IgD-negative memory B cell (primary cell): ENCODE data around the gene NELFA. TPM values are rescaled to one million over a fixed set of nuclear protein-coding genes. Genes with fewer than 3 reads are reported as not detected.

Experiments
- H3K27ac Mint-ChIP-seq, 3 donors: one replicate each; pipeline ENCODE4 v1.8.0; 2020 to 2022; ENCODE audit warnings: mild to moderate bottlenecking in 3 of 3, mixed read lengths in 3 of 3, moderate library complexity in 1 of 3
- H3K27me3 Mint-ChIP-seq: one replicate; pipeline ENCODE4 v1.8.0; 2021; ENCODE audit warnings: mixed read lengths
- H3K36me3 Mint-ChIP-seq: one replicate; pipeline ENCODE4 v1.8.0; 2020; ENCODE audit warnings: mild to moderate bottlenecking, mixed read lengths
- H3K4me1 Mint-ChIP-seq, 3 donors: one replicate each; pipeline ENCODE4 v1.8.0; 2020 to 2022; ENCODE audit warnings: mixed read lengths in 3 of 3, mild to moderate bottlenecking in 1 of 3
- H3K4me3 Mint-ChIP-seq, 4 donors: one replicate each; pipeline ENCODE4 v1.8.0; 2020 to 2022; ENCODE audit warnings: mild to moderate bottlenecking in 4 of 4, mixed read lengths in 4 of 4, moderate library complexity in 3 of 4
- H3K9me3 Mint-ChIP-seq, 3 donors: one replicate each; pipeline ENCODE4 v1.8.0; 2020 to 2021; ENCODE audit warnings: mixed read lengths in 3 of 3, mild to moderate bottlenecking in 1 of 3
- polyA plus RNA-seq: library from polyadenylated mRNA; unstranded; fragments of 300-500 nt; fragmentation: Illumina TruSeq; gene quantifications from one replicate; pipeline ENCODE4 v1.2.3, GENCODE V29; 2021

Gene NELFA
- polyA plus RNA-seq, 1 donor from 2014 or later = 44.7 TPM

DNA sequence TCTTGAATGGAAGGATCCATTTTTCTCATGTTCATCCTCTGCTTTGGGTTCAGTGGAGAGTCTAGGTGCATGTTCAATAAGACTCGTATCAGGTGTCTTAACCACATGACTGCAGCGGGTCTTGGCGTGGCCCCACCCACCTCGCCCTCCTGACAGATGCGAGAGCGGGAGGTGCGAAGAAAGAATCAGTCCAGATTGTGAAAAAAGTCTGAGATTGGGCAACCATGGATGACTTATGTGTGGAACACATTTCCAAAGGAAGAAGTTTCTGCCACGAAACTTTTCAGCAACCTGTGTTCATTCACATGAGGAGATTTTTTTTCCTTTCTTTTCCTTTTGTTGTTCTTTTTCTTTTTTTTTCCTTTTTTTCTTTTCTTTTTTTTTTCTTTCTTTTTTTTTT is 70.7 kb downstream of the NELFA start:
- H3K9me3 Mint-ChIP-seq = no peaks in the 10 kb centered on the region
- H3K27ac Mint-ChIP-seq = peak overlapping the region in 1 of 3 donors; percentile 19
- H3K36me3 Mint-ChIP-seq = peaks cover 7% of the 10 kb centered on the region
- H3K4me3 Mint-ChIP-seq = no peak overlapping the region
- H3K27me3 Mint-ChIP-seq = no peaks in the 10 kb centered on the region
- no peaks in the 10 kb centered on the region for H3K4me1 Mint-ChIP-seq

DNA sequence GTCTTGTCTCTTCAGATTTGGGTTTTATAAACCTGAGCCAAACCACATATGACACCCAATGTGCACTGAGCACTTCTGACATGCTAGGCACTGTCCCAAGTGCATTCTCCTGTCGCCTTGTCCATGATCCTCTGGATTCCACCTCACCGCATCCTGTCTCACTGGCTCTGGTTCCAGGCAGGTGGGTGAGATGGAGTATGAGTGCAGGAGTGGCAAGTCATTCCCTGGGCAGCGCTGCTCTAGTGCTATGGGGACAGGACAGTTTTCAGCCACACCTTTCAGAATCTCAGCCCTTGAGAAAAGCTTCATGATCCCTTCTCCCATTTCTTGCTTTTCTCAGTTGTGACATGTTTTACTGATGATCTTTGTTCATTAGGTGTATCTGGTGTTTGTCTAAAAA is 71.2 kb downstream of the NELFA start:
- Mint-ChIP-seq H3K27me3 (no peaks in the 10 kb centered on the region), H3K36me3 (peaks cover 7% of the 10 kb centered on the region), H3K4me3 (no peak overlapping the region), H3K4me1 (no peaks in the 10 kb centered on the region), H3K27ac (peak overlapping the region in 1 of 3 donors; percentile 39), H3K9me3 (no peaks in the 10 kb centered on the region)

- Mint-ChIP-seq H3K4me1 (peaks cover 0 to 3% (median 0%) of the 10 kb centered on the region in 3 donors), H3K4me3 (no peak overlapping the region), H3K27me3 (no peaks in the 10 kb centered on the region), H3K27ac (no peak overlapping the region), H3K36me3 (peaks cover 10% of the 10 kb centered on the region), H3K9me3 (no peaks in the 10 kb centered on the region)
Measured at GRCh38 chr4:1933700-1934099, 75.1 kb downstream of the NELFA start.

DNA sequence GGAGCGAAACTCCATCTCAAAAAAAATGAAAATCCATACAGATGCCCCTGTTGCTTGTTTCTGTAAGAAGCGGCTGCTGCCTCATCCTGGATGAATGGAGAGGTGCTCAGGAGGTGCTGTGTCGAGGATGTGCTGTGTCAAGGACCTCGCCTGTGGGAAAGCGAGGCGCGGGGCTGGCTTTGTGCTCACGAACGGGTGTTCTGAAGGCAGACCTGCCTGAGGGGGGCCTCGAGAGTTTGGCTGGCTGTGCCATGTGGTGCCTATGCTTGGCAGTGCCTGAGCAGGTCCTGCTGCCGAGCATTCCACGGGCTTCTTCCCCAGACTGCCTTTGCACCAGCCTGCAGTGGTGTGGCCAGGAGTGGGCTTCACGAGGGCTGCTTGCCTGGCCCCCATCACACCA is 76.0 kb downstream of the NELFA start:
- no peak overlapping the region for H3K4me3 Mint-ChIP-seq
- no peaks in the 10 kb centered on the region for H3K27me3 Mint-ChIP-seq
- no peaks in the 10 kb centered on the region for H3K9me3 Mint-ChIP-seq
- H3K4me1 Mint-ChIP-seq = peaks cover 0 to 3% (median 0%) of the 10 kb centered on the region in 3 donors
- H3K27ac Mint-ChIP-seq = no peak overlapping the region
- peaks cover 7% of the 10 kb centered on the region for H3K36me3 Mint-ChIP-seq

Other genes with a start within 250 kb of the NELFA start
- 0.45 TPM for gene FGFR3, start 215.7 kb downstream of the NELFA start, polyA plus RNA-seq
- 12.0 TPM for gene LETM1, start 152.8 kb downstream of the NELFA start, polyA plus RNA-seq
- 7.4 TPM for gene NSD2, start 137.6 kb downstream of the NELFA start, polyA plus RNA-seq
- gene NAT8L, start 50.4 kb upstream of the NELFA start, polyA plus RNA-seq = not detected
- 21.7 TPM for gene HAUS3, start 233.1 kb upstream of the NELFA start, polyA plus RNA-seq
- 0.09 TPM for gene POLN, start 233.1 kb upstream of the NELFA start, polyA plus RNA-seq